HepG2 (cell line): ENCODE results near the gene MCF2L. TPM values are rescaled to one million over a fixed set of nuclear protein-coding genes. Genes with fewer than 3 reads are reported as not detected.
A peak's percentile ranks its signal among the peaks of the same experiment; 100 is the strongest.

Source experiments
- CENPT ChIP-seq: sonication (generic); formaldehyde crosslinking; IDR thresholded peaks from 2 replicates; pipeline ENCODE4 v1.8.0; 2022; ENCODE audit warnings: low read depth, mild to moderate bottlenecking, moderate library complexity, missing genetic modification reagents
- HMGA1 ChIP-seq: sonication (generic); formaldehyde crosslinking; conservative IDR thresholded peaks from 2 replicates; pipeline ENCODE4 v1.4.0; 2020; ENCODE audit warnings: missing genetic modification reagents
- MTA3 ChIP-seq: sonication (generic); formaldehyde crosslinking; IDR thresholded peaks from 2 replicates; pipeline ENCODE4 v1.4.0; 2020; ENCODE audit warnings: missing genetic modification reagents
- NCOA2 ChIP-seq: sonication (generic); formaldehyde crosslinking; IDR thresholded peaks from 2 replicates; pipeline ENCODE4 v1.8.0; 2022; ENCODE audit warnings: inconsistent platforms
- PCBP1 ChIP-seq: fragments of 200-400 bp; formaldehyde crosslinking; IDR thresholded peaks from 2 replicates; pipeline ENCODE4 v1.6.1; 2017; ENCODE audit warnings: mild to moderate bottlenecking, low read depth, low read length, borderline replicate concordance
- PTBP1 ChIP-seq: fragments of 200-400 bp; formaldehyde crosslinking; IDR thresholded peaks from 2 replicates; pipeline ENCODE4 v1.6.1; 2018; ENCODE audit warnings: low read length, low read depth; ENCODE audit not compliant: poor library complexity, severe bottlenecking
- RBAK ChIP-seq: sonication (generic); formaldehyde crosslinking; IDR thresholded peaks from 2 replicates; pipeline ENCODE4 v1.5.1; 2020; ENCODE audit warnings: mild to moderate bottlenecking, missing genetic modification reagents
- SMAD1 ChIP-seq: sonication (generic); formaldehyde crosslinking; IDR thresholded peaks from 2 replicates; pipeline ENCODE4 v1.4.0; 2020; ENCODE audit warnings: missing genetic modification reagents, low read depth, mild to moderate bottlenecking, borderline replicate concordance
- SYNCRIP ChIP-seq: fragments of 200-400 bp; formaldehyde crosslinking; IDR thresholded peaks from 2 replicates; pipeline ENCODE4 v1.6.1; 2018; ENCODE audit warnings: mild to moderate bottlenecking, low read depth, low read length; ENCODE audit not compliant: insufficient read depth
- ZNF12 ChIP-seq: sonication (generic); formaldehyde crosslinking; IDR thresholded peaks from 2 replicates; pipeline ENCODE4 v1.5.0; 2020; ENCODE audit warnings: missing genetic modification reagents
- ZNF263 ChIP-seq: sonication (generic); formaldehyde crosslinking; IDR thresholded peaks from 2 replicates; pipeline ENCODE4 v1.4.0; 2020; ENCODE audit warnings: missing genetic modification reagents
- ZNF510 ChIP-seq: sonication (generic); formaldehyde crosslinking; IDR thresholded peaks from 2 replicates; pipeline ENCODE4 v1.4.0; 2020; ENCODE audit warnings: low read depth, mild to moderate bottlenecking, missing genetic modification reagents
- ZNF614 ChIP-seq: IDR thresholded peaks from 2 replicates; pipeline ENCODE4 v1.6.1; 2018; ENCODE audit warnings: missing biosample characterization, missing genetic modification reagents, inconsistent platforms, borderline replicate concordance
- ZNF660 ChIP-seq: sonication (generic); formaldehyde crosslinking; IDR thresholded peaks from 2 replicates; pipeline ENCODE4 v1.5.1; 2020; ENCODE audit warnings: mild to moderate bottlenecking, low read depth, missing genetic modification reagents, borderline replicate concordance
- ZNF772 ChIP-seq: sonication (generic); formaldehyde crosslinking; IDR thresholded peaks from 2 replicates; pipeline ENCODE4 v1.5.0; 2020; ENCODE audit warnings: mild to moderate bottlenecking, missing genetic modification reagents
- ZSCAN22 ChIP-seq: sonication (generic); formaldehyde crosslinking; IDR thresholded peaks from 2 replicates; pipeline ENCODE4 v1.4.0; 2020; ENCODE audit warnings: mild to moderate bottlenecking, missing genetic modification reagents
- polyA plus RNA-seq, 8 experiments: library from polyadenylated mRNA; depleted of rRNA in 3 of 8; stranded (reverse) in 7 of 8; unstranded in 1 of 8; fragments of >200 nt; fragmentation: Illumina TruSeq in 4 of 8; extraction: Trizol in 4 of 8; gene quantifications; 2 replicates each; pipeline versions ENCODE4 v1.2.1 to v1.2.3, GENCODE V29; 2011 to 2016; ENCODE audit warnings: low read depth in 4 of 8, missing spikeins in 1 of 8, mixed read lengths in 1 of 8; ENCODE audit not compliant: insufficient read depth in 1 of 8
- total RNA-seq, 5 experiments: library from RNA; depleted of rRNA; stranded (reverse); fragments of >200 nt; fragmentation: Illumina TruSeq; extraction: Trizol; gene quantifications; 2 replicates each; pipeline ENCODE4 v1.2.3, GENCODE V29; 2016; ENCODE audit warnings: low read depth in 1 of 5
- TF ChIP-seq, protein P1 (sequence below): sonication (generic); formaldehyde crosslinking; IDR thresholded peaks from 2 replicates; pipeline ENCODE4 v1.8.1; 2022; ENCODE audit warnings: mild to moderate bottlenecking, missing genetic modification reagents
- TF ChIP-seq, protein P2 (sequence below): conservative IDR thresholded peaks from 2 replicates; pipeline ENCODE4 v1.6.1; 2018; ENCODE audit warnings: missing genetic modification reagents
- TF ChIP-seq, protein P3 (sequence below): sonication (generic); formaldehyde crosslinking; IDR thresholded peaks from 2 replicates; pipeline ENCODE4 v1.8.1; 2023; ENCODE audit warnings: mild to moderate bottlenecking, inconsistent platforms, moderate library complexity, missing genetic modification reagents, borderline replicate concordance
- TF ChIP-seq, protein P4 (sequence below): IDR thresholded peaks from 2 replicates; pipeline ENCODE4 v1.6.1; 2016; ENCODE audit warnings: mild to moderate bottlenecking, missing biosample characterization, missing genetic modification reagents
- TF ChIP-seq, protein P5 (sequence below): sonication (generic); formaldehyde crosslinking; IDR thresholded peaks from 2 replicates; pipeline ENCODE4 v1.5.1; 2020; ENCODE audit warnings: mild to moderate bottlenecking, missing genetic modification reagents, moderate library complexity

MCF2L gene
- total and polyA plus RNA-seq, 2 of the 13 experiments (the other 11 are each of a cell fraction or from before 2014, with no cell fraction given): 19.4 to 28.4 TPM

DNA sequence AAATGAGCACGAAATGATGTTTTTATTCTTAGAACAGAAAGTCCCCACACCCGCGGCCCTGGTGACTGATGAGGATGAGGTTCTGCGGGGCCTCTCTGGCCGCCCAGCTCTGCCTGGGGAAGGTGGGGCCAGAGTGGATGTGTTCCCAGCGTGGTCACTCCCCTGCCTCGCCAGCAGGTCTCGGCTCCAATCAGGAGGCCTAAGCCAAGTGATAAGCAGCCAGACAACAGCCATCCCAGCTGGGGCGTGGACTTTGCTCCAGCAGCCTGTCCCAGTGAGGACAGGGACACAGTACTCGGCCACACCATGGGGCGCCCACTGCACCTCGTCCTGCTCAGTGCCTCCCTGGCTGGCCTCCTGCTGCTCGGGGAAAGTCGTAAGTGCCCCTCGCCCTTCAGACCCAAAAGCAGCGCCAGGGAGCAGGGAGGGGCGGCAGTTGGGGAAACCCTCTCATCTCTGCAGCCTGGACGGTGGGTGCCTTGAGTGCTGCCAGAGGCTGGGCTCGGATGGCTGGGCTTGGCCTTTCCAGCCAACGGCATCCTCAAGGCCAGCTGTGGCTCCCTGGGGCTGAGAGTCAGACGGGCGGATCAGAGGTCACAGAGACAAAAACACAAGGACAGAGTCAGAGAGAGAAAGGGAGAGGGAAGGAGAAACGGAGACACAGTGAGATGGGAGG is 153.7 kb downstream of the MCF2L start, which contains the start of gene F10 (continued):
- TF ChIP-seq, protein P1, sequence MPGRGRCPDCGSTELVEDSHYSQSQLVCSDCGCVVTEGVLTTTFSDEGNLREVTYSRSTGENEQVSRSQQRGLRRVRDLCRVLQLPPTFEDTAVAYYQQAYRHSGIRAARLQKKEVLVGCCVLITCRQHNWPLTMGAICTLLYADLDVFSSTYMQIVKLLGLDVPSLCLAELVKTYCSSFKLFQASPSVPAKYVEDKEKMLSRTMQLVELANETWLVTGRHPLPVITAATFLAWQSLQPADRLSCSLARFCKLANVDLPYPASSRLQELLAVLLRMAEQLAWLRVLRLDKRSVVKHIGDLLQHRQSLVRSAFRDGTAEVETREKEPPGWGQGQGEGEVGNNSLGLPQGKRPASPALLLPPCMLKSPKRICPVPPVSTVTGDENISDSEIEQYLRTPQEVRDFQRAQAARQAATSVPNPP: peak; percentile 48; the same call in 1 of the 2 replicates
- TF ChIP-seq MTA3 (CRISPR knock-in tag) (no peak), ZNF263 (peak; percentile 65), RBAK (CRISPR knock-in tag) (no peak), ZNF614 (peak; percentile 52; the same call in 1 of the 2 replicates), ZNF772 (peak; percentile 93; the same call in 1 of the 2 replicates), ZNF12 (CRISPR knock-in tag) (peak; percentile 55; the same call in 1 of the 2 replicates), PCBP1 (0 out of 2 replicates have a peak, but pooled peaks have one; percentile 70), SMAD1 (CRISPR knock-in tag) (peak; percentile 78; the same call in 1 of the 2 replicates), HMGA1 (CRISPR knock-in tag) (no peak), ZNF510 (CRISPR knock-in tag) (no peak), SYNCRIP (no peak), NCOA2 (CRISPR knock-in tag) (peak; percentile 73; the same call in 1 of the 2 replicates), PTBP1 (no peak), ZNF660 (no peak), ZSCAN22 (CRISPR knock-in tag) (peak; percentile 91), CENPT (CRISPR knock-in tag) (no peak)
- TF ChIP-seq, protein P2, sequence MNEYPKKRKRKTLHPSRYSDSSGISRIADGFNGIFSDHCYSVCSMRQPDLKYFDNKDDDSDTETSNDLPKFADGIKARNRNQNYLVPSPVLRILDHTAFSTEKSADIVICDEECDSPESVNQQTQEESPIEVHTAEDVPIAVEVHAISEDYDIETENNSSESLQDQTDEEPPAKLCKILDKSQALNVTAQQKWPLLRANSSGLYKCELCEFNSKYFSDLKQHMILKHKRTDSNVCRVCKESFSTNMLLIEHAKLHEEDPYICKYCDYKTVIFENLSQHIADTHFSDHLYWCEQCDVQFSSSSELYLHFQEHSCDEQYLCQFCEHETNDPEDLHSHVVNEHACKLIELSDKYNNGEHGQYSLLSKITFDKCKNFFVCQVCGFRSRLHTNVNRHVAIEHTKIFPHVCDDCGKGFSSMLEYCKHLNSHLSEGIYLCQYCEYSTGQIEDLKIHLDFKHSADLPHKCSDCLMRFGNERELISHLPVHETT (CRISPR knock-in tag): peak; percentile 71
- TF ChIP-seq, protein P3, sequence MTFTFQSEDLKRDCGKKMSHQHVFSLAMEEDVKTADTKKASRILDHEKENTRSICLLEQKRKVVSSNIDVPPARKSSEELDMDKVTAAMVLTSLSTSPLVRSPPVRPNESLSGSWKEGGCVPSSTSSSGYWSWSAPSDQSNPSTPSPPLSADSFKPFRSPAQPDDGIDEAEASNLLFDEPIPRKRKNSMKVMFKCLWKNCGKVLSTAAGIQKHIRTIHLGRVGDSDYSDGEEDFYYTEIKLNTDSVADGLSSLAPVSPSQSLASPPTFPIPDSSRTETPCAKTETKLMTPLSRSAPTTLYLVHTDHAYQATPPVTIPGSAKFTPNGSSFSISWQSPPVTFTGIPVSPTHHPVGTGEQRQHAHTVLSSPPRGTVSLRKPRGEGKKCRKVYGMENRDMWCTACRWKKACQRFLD (CRISPR knock-in tag): 0 out of 2 replicates have a peak, but pooled peaks have one; percentile 83
- TF ChIP-seq, protein P4, sequence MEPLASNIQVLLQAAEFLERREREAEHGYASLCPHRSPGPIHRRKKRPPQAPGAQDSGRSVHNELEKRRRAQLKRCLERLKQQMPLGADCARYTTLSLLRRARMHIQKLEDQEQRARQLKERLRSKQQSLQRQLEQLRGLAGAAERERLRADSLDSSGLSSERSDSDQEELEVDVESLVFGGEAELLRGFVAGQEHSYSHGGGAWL (CRISPR knock-in tag): no peak
- TF ChIP-seq, protein P5, sequence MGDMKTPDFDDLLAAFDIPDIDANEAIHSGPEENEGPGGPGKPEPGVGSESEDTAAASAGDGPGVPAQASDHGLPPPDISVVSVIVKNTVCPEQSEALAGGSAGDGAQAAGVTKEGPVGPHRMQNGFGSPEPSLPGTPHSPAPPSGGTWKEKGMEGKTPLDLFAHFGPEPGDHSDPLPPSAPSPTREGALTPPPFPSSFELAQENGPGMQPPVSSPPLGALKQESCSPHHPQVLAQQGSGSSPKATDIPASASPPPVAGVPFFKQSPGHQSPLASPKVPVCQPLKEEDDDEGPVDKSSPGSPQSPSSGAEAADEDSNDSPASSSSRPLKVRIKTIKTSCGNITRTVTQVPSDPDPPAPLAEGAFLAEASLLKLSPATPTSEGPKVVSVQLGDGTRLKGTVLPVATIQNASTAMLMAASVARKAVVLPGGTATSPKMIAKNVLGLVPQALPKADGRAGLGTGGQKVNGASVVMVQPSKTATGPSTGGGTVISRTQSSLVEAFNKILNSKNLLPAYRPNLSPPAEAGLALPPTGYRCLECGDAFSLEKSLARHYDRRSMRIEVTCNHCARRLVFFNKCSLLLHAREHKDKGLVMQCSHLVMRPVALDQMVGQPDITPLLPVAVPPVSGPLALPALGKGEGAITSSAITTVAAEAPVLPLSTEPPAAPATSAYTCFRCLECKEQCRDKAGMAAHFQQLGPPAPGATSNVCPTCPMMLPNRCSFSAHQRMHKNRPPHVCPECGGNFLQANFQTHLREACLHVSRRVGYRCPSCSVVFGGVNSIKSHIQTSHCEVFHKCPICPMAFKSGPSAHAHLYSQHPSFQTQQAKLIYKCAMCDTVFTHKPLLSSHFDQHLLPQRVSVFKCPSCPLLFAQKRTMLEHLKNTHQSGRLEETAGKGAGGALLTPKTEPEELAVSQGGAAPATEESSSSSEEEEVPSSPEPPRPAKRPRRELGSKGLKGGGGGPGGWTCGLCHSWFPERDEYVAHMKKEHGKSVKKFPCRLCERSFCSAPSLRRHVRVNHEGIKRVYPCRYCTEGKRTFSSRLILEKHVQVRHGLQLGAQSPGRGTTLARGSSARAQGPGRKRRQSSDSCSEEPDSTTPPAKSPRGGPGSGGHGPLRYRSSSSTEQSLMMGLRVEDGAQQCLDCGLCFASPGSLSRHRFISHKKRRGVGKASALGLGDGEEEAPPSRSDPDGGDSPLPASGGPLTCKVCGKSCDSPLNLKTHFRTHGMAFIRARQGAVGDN: peak; percentile 96
